Measurements from ENCODE around the gene PRR29.

PRR29 gene

DNA sequence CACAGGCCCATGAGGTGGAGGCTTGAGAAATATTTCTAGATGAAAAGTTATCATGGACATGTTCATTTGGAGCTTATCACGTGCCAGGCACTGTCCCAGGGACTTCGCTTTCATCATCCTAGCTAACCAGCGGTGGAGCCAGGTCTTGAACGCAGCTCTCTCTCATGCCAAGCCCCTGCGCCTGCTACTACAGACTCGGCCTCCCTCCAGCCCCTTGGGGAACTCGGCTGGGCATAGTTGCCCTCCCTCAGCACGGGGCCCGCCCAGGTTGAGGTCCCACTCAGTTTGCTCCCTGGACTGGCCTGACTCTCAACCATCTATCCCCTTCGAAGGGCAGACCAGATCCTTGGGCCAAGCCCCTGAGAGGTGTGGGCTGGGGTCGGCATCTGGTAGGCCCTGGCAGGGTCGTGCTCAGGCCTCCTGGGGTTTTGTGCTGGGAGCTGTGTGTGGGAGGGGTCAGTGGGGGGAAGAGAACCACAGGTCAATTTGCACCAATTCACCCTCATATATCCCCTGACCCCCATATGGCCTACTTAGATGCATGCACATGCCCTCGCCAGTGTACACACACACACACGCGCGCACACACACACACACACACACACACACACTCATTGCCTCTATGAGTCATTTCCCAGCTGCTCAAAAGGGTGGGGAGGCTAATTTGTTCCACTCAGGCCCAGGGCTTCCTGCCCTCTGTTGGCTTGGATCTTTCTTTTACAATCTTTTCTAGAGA, 13.3 kb upstream of the PRR29 start:
- no peak for DNase-seq
- no peak overlapping the region for H3K27ac ChIP-seq

GRCh38 chr17:63985387-63986140, 12.6 kb upstream of the PRR29 start:
- Histone ChIP-seq H3K9me3 (ENCODE audit: severe bottlenecking) (peaks cover 3% of the 10 kb centered on the region), H3K27ac (no peak overlapping the region), H3K4me3 (ENCODE audit: low read depth, low read length) (no peak overlapping the region), H3K36me3 (no peaks in the 10 kb centered on the region), H3K27me3 (ENCODE audit: insufficient read depth, low read depth, severe bottlenecking) (no peaks in the 10 kb centered on the region)
- no peak for DNase-seq
- TF ChIP-seq, protein P1, sequence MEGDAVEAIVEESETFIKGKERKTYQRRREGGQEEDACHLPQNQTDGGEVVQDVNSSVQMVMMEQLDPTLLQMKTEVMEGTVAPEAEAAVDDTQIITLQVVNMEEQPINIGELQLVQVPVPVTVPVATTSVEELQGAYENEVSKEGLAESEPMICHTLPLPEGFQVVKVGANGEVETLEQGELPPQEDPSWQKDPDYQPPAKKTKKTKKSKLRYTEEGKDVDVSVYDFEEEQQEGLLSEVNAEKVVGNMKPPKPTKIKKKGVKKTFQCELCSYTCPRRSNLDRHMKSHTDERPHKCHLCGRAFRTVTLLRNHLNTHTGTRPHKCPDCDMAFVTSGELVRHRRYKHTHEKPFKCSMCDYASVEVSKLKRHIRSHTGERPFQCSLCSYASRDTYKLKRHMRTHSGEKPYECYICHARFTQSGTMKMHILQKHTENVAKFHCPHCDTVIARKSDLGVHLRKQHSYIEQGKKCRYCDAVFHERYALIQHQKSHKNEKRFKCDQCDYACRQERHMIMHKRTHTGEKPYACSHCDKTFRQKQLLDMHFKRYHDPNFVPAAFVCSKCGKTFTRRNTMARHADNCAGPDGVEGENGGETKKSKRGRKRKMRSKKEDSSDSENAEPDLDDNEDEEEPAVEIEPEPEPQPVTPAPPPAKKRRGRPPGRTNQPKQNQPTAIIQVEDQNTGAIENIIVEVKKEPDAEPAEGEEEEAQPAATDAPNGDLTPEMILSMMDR (IDR thresholded peaks at IDR 0.05; ENCODE audit: low read depth, low read length), result peak; percentile 53

More for the DNA sequence above, 13.3 kb upstream of the PRR29 start:
- no peak overlapping the region for H3K4me3 ChIP-seq (ENCODE audit: low read depth, low read length)
- no peaks in the 10 kb centered on the region for H3K27me3 ChIP-seq (ENCODE audit: insufficient read depth, low read depth, severe bottlenecking)
- TF ChIP-seq, protein P1 (IDR thresholded peaks at IDR 0.05; ENCODE audit: low read depth, low read length), result no peak
- no peaks in the 10 kb centered on the region for H3K36me3 ChIP-seq
- H3K9me3 ChIP-seq (ENCODE audit: severe bottlenecking), result peaks cover 3% of the 10 kb centered on the region

GRCh38 chr17:63986821-63987220, 11.3 kb upstream of the PRR29 start:
- H3K27ac ChIP-seq, result peak overlapping the region; percentile 56
- H3K27me3 ChIP-seq (ENCODE audit: insufficient read depth, low read depth, severe bottlenecking), result no peaks in the 10 kb centered on the region
- H3K9me3 ChIP-seq (ENCODE audit: severe bottlenecking), result no peaks in the 10 kb centered on the region
- no peak for DNase-seq
- no peak overlapping the region for H3K4me3 ChIP-seq (ENCODE audit: low read depth, low read length)
- TF ChIP-seq, protein P1 (IDR thresholded peaks at IDR 0.05; ENCODE audit: low read depth, low read length), result no peak
- no peaks in the 10 kb centered on the region for H3K36me3 ChIP-seq

DNA sequence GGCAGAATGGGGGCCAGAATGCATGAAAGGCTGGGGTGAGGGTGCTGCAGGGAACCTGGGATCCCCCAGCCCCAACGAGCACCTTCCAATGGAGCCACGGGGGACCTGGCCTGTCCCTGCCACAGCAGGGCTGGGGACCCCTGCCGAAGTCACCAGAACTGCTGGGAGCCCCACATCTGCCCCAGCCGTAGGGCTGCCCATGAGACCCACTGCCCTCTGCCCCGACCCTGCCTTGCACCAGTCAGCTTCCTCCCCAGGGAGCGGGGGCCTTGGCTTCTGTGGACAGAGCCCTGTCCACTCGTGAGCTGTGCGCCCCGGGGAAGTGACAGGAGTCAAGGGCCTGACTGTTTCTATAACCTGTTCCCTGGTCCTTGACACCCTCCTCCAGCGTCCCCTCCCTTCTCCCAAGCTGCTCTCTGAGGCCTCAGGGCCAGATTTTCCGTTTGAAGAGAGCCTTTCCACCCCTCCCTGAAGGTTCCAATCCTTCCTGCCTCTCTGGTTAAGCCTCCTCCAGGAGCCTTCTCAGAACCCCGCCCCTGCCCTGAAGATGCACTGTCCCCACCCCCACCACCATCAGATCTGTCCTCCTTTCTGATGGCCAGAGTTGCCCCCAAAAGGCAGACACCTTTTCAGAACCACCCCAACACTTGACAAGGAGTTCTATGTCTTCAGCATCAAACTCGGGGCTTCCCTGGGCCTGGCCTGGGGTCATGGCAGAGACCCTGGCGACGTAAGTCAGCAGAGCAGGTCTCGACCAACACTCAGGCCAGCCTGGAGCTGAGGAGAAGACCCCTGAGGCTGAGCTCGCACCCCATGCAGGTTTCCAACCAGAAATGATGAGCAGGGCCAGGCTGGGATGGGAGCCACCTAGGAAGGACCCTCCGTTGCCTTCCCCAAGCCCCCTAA, 10.7 kb upstream of the PRR29 start:
- peak; percentile 60 for DNase-seq
- TF ChIP-seq, protein P1 (IDR thresholded peaks at IDR 0.05; ENCODE audit: low read depth, low read length), result no peak
- H3K36me3 ChIP-seq, result no peaks in the 10 kb centered on the region

DNA sequence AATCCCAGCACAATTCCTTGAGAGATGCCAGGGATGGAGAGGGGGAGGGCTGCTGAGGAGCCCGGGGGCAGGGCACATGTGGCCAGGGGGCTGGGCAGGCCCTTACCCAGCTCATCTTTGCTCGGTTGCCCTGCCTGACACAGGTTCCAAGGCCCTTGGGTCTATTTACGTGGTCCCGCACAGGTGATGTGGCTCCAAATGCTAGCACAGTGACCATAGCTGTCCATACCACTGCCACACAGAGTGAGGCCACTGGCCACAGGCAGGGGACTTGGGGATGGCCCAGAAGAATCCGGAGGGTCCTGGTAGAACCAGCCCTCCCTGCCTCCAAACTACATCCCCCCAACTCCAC, 10.0 kb upstream of the PRR29 start:
- 0 out of 2 replicates have a peak overlapping the region, but pooled peaks have one; percentile 13 for H3K27ac ChIP-seq
- H3K4me3 ChIP-seq (ENCODE audit: low read depth, low read length), result no peak overlapping the region
- no peak for DNase-seq
- H3K27me3 ChIP-seq (ENCODE audit: insufficient read depth, low read depth, severe bottlenecking), result no peaks in the 10 kb centered on the region
- no peaks in the 10 kb centered on the region for H3K9me3 ChIP-seq (ENCODE audit: severe bottlenecking)
- no peaks in the 10 kb centered on the region for H3K36me3 ChIP-seq
- TF ChIP-seq, protein P1 (IDR thresholded peaks at IDR 0.05; ENCODE audit: low read depth, low read length), result no peak

More for the DNA sequence above, 10.7 kb upstream of the PRR29 start:
- Histone ChIP-seq H3K27me3 (ENCODE audit: insufficient read depth, low read depth, severe bottlenecking) (no peaks in the 10 kb centered on the region), H3K4me3 (ENCODE audit: low read depth, low read length) (no peak overlapping the region), H3K27ac (peak overlapping the region; percentile 56), H3K9me3 (ENCODE audit: severe bottlenecking) (no peaks in the 10 kb centered on the region)

All from WERI-Rb-1 (cell line).